Caki2 (cell line): ENCODE results near the gene CRK. TPM values are rescaled to one million over a fixed set of nuclear protein-coding genes. Genes with fewer than 3 reads are reported as not detected.
"Not testable (repeated sequence)": the region's sequence is repeated elsewhere in the genome, so short reads cannot be mapped to it uniquely, and the experiment has no call there.

Source experiments
- DNase-seq: peaks from one replicate; pipeline ENCODE4 v3.0.0-alpha.2; 2015; ENCODE audit warnings: low read depth
- in situ Hi-C: cut with HindIII; loops from 2 replicates; pipeline ENCODE4 v1.10.0; 2016; ENCODE audit warnings: low sequenced_read_pairs, low pct_unique_long_range_greater_than_20kb, mixed read lengths
- total RNA-seq: library from RNA; depleted of rRNA; stranded (reverse); fragments of >200 nt; shearing (Covaris generic); gene quantifications from 2 replicates; pipeline ENCODE4 v1.2.3, GENCODE V29; 2014; ENCODE audit warnings: low replicate concordance

CRK gene
- total RNA-seq, 1 experiment from 2014 or later, result 25.4 TPM

DNA sequence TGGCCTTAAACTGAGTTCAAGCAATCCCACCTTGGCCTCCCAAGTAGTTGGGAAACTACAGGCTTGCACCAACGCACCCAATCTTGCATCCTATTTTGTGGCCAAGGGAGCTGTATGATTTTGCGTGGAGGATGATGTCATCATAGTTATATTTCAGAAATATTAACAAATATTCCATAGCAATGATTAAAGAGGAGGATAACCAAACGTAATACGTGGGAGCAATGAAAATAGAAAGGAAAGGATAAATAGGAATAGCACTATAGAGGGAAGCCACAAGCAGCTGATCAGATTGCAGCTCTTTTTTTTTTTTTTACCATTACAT lies 53.8 kb downstream of the CRK start:
- no peak for DNase-seq
- in situ Hi-C loops, result no loop called here

GRCh38 chr17:1399679-1400512 lies 56.1 kb downstream of the CRK start, which contains the start of gene YWHAE:
TSS of gene YWHAE (minus strand) at chr17:1400222. CDS start at chr17:1400110, 112 bp downstream.
- in situ Hi-C loops, result no loop called here
- peak; percentile 91 for DNase-seq

DNA sequence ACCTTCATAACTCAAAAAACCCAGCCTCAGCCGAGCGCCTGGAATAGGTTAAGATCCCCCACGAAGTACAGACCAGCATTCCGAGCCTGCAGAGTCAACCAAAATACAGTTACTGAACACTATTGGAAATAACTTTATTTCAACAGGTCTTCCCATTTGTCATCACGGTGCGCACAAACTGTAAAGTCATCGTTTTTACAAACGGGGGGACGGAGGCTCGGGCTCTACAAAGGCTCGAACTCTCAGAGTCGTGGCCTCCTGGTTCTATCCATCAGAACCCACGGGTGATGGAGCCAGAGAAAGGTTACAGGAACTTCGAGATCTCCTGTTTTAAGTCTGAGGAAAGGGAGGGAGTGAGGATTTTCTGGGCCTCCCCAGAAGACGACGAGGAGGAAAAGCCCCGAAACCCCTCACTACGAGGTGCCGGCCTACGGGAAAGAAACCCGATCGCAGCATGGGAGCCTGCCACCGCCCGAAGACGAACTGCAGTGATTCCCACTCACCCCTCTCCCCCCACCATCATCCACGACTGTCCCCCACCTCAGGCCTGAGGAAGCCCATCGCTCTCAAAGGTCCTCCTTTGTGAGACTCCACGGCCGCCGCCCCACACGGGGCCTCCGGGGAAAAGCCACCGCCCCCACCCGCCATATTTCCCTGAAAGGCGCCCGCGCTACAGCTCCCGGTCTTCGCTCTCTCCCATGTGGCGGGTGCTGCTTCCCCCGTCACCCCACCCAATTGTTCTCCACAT lies 56.9 kb downstream of the CRK start:
- peak; percentile 19 for DNase-seq
- in situ Hi-C loops, result no loop called here

- in situ Hi-C loops, result no loop called here
- DNase-seq, result no peak
These were observed 58.0 kb downstream of the CRK start for GRCh38 chr17:1398028-1398427.

- DNase-seq, in situ Hi-C loops: not testable (repeated sequence)
These were observed 60.0 kb downstream of the CRK start for GRCh38 chr17:1395876-1396665.

GRCh38 chr17:1391577-1391976 lies 64.5 kb downstream of the CRK start:
- in situ Hi-C loops, result no loop called here
- DNase-seq, result no peak

GRCh38 chr17:1390432-1391367 lies 65.3 kb downstream of the CRK start:
- in situ Hi-C loops, result no loop called here
- no peak for DNase-seq

GRCh38 chr17:1387490-1388227 lies 68.4 kb downstream of the CRK start:
- DNase-seq, in situ Hi-C loops: not testable (repeated sequence)

GRCh38 chr17:1386675-1387190 lies 69.3 kb downstream of the CRK start:
- in situ Hi-C loops, DNase-seq: not testable (repeated sequence)

- DNase-seq, result no peak
- in situ Hi-C loops, result no loop called here
These were observed 69.8 kb downstream of the CRK start for GRCh38 chr17:1386265-1386664.

GRCh38 chr17:1385861-1386260 lies 70.2 kb downstream of the CRK start:
- in situ Hi-C loops, result no loop called here
- no peak for DNase-seq

- no peak for DNase-seq
- in situ Hi-C loops, result no loop called here
These were observed 71.1 kb downstream of the CRK start for GRCh38 chr17:1384905-1385435.

GRCh38 chr17:1379930-1380313 lies 76.1 kb downstream of the CRK start:
- no peak for DNase-seq

DNA sequence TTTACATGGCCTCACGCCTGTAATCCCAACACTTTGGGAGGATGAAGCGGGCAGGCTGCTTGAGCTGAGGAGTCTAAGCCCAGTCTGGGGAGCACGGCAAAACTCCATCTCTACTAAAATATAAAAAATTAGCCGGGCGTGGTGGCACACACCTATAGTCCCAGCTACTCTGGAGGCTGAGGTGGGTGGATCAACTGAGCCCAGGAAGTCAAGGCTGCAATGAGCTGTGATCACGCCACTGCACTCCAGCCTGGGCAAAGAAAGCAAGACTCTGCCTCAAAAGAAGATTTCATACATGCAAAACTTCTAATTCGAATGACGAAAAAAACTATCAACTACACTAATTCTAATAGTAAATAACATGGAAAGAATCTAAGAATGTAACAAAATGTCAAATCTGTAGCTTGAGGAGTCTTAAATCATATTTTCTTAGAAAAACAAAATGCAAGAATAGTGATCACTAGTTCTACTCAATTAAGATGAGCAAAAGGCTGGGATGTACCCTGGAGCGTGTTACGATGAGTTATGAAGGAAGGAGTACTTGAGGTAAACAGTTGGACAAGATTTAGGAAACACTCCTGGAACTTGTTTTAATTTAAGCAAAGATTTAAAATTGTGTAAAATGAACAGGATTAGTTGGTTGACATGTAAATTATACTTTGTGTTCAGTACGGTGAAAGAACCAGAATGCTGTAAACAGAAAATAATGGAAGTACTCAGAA lies 76.7 kb downstream of the CRK start:
- in situ Hi-C loops, result no loop called here
- no peak for DNase-seq

More at GRCh38 chr17:1379930-1380313, 76.1 kb downstream of the CRK start:
- in situ Hi-C loops, result no loop called here

DNA sequence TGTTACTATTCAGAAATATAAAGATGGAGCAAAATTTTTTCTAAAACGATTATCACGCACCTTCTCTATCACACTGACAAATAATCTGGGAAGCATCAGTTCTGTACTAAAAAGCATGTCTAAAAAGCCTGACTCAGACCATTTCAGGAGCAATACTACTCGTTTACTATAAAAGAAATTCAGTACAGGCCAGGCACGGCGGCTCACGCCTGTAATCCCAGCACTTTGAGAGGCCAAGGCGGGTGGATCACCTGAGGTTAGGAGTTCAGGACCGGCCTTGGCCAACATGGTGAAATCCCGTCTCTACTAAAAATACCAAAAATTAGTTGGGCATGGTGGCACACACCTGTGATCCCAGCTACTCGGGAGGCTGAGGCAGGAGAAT lies 77.6 kb downstream of the CRK start:
- in situ Hi-C loops, DNase-seq: not testable (repeated sequence)

DNA sequence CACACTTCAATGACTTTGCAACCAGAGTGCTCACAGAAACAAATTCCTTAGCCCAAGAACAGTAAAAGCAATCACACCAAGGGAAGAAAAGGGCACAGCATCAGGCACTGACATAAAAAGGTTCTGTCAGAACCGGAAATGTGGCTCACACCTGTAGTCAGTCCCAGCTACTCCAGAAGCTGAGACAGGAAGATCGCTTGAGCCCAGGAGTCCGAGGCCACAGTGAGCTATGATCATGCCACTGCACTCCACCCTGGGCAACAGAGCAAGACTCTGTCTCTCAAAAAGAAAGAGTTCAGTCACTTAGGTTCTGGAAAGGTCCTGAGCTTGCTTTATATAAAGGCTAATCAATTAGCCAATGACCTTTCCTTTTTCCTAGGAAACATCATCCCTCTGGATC lies 78.7 kb downstream of the CRK start:
- in situ Hi-C loops, result no loop called here

More for the DNA sequence above, 78.7 kb downstream of the CRK start:
- DNase-seq, result no peak
